Retinal pigment epithelial cell (primary cell): ENCODE data around the gene FBXW10B.
"Not testable (repeated sequence)": the region's sequence is repeated elsewhere in the genome, so short reads cannot be mapped to it uniquely, and the experiment has no call there.

Experiments
- DNase-seq: peaks from one replicate; pipeline ENCODE4 v3.0.0-alpha.2; 2010; ENCODE audit warnings: low read depth
- H3K4me3 ChIP-seq: 2 replicates; pipeline ENCODE4 v1.5.1; 2011; ENCODE audit warnings: mild to moderate bottlenecking, low read length, control low read depth, moderate library complexity
- TF ChIP-seq, protein P1 (sequence below): conservative IDR thresholded peaks from 2 replicates; pipeline ENCODE4 v1.5.1; 2011; ENCODE audit warnings: low read depth, low read length, control low read depth, inconsistent platforms

Gene FBXW10B

DNA sequence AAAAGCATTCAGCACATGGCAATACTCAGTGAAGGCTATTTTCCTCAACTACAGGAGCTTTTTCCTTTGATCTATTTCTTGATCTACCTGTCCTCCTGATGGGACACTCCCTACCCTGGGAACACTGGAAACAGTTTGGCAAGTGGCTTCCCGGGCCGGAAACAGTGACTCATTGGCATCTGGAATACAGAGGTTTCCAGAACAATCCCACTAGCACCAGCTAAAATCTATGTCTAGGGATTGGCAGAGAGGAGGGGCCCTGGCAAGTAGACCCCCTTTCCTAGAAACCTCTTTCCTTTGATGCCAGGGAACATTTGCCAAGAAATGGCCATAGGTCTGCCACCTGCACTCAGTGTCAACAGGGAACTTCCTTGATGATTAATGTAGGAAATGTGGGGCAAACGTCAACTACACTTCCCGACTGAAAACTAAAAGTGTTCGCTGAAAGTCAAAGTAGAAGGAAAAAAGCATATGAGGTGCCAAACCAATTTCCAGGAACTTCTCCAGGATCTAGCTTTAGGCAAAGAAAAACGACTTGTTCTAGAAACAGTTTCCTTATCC, 30.4 kb upstream of the FBXW10B start:
- TF ChIP-seq, protein P1, sequence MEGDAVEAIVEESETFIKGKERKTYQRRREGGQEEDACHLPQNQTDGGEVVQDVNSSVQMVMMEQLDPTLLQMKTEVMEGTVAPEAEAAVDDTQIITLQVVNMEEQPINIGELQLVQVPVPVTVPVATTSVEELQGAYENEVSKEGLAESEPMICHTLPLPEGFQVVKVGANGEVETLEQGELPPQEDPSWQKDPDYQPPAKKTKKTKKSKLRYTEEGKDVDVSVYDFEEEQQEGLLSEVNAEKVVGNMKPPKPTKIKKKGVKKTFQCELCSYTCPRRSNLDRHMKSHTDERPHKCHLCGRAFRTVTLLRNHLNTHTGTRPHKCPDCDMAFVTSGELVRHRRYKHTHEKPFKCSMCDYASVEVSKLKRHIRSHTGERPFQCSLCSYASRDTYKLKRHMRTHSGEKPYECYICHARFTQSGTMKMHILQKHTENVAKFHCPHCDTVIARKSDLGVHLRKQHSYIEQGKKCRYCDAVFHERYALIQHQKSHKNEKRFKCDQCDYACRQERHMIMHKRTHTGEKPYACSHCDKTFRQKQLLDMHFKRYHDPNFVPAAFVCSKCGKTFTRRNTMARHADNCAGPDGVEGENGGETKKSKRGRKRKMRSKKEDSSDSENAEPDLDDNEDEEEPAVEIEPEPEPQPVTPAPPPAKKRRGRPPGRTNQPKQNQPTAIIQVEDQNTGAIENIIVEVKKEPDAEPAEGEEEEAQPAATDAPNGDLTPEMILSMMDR: no peak
- no peak overlapping the region for H3K4me3 ChIP-seq
- DNase-seq: no peak

DNA sequence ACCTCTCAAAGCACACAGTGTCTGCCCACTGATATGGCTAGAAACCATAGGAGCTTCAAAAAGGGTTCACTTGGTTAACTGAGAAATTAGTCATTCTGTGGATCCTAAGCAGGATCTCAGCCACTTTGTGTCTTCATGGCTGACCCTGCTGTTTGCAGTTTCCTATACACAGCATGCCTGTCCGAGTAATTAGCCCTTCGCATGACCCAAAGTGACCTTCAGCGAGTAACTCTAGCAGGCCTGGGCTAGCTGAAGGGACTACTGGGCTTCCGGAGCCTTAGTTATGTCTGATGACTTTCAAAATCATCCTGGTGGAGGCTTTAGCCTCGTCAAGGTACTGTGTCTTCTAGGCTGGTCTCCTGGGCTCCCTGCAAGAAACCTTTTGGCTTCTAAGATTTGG, 28.9 kb upstream of the FBXW10B start:
- no peak for DNase-seq
- H3K4me3 ChIP-seq: no peak overlapping the region

DNA sequence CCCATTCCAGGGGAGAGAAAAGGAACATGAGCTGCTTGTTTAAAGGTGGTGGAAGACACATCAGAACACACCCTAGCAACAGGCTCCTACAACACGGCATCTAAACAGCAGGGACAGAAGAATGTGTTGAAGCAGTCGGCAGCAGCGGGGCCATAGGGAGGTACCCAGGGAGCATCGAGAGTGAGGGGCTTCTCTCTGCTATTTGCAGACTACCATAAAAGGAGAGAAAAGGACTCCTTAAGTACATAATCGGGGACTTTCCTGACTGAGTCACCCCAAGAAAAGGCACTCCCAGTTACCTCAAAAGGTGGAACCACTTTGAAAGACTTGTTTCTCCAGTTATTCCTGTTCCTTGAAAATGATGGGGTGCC, 26.4 kb upstream of the FBXW10B start:
- not testable (repeated sequence) for DNase-seq, H3K4me3 ChIP-seq

More for the DNA sequence above, 28.9 kb upstream of the FBXW10B start:
- TF ChIP-seq, protein P1: no peak

DNA sequence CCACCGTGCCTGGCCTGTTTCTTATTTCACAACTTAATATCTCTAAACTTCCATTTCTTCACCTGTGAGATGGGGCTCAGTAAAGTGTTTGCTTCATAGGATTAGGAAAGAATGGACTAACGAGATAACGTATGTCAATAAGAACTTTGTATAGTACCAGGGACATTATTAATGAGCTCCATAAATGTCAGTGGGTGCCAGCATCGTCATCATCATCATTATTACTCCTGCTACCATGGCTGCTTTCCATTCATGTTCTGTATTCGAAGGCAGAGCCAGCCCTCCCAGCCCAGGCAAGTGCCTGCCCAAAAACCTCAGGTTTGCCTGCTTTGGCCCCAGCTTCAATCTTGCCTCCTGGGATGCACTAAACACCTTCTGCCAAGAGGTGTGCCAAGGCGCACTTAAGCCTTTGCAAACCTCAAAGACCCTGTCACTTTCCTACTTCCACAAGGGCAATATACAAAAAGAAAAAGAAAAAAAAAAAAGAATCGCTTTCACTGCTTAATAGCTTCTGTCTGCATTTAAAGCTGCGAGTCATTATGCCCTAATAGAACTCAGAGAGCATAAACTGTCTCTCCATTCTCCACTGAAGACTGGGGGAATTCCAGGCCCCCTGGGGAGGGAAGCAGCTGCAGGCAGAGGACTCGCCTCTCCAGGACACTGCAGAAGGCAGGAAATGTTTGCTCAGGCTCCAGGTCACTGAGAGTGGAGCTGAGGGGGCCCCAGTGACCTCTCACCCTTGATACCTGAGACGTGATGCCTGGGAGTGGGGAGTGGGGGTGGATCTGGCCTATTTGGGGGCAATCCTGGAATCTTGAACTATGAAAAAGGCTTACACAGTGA, 25.8 kb upstream of the FBXW10B start:
- DNase-seq, H3K4me3 ChIP-seq: not testable (repeated sequence)

DNA sequence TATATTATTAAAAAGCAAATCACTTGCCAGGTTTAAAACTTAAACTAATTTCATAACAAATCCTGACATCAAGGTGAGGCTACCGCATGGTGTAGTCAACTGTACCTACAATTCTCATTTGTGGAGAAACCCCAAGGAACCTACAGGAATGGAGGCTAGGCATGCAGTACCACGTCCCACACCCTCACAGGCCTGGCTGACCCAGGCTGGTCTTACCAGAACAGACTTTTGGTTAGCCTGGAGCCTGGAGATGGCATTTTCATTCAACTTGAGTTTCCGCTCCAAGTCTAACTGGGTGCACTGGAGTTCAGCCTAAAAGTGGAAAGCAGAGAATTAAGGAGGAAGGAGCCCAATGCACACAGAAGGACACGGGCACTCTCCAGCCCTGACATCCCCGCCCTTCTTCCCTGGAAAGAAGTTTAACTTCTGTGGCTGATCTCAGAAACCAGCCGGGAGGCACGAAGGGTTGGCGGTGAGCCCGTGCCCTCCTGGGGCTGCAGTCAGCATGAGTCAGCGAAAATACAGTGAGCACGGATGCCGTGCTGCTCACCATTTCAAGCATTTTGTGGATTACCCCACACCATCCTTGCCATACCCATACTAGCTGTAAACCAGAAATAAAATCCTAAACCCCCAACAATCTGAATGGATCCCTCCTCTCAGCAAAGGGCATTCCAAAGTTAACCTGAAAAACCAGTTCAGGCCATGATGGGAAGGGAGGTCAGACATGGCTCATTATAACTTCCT, 23.2 kb upstream of the FBXW10B start:
- not testable (repeated sequence) for DNase-seq

DNA sequence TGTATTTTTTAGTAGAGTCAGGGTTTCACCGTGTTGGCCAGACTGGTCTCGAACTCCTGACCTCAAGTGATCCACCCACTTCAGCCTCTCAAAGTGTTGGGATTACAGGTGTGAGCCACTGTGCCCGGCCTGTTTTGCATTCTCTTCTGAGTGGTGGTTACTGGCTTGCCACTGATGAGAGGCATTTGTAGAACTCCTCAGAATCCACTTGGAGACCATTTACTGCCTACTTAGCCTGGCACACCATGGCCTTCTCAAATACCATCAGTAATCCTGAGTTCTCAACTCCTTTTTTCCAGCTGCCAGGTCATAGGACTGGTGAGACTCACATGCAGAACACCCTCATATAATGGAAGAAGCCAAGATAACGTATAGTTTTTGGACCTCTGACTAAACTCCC, 22.5 kb upstream of the FBXW10B start:
- H3K4me3 ChIP-seq, DNase-seq: not testable (repeated sequence)

More for the DNA sequence above, 23.2 kb upstream of the FBXW10B start:
- not testable (repeated sequence) for H3K4me3 ChIP-seq

DNA sequence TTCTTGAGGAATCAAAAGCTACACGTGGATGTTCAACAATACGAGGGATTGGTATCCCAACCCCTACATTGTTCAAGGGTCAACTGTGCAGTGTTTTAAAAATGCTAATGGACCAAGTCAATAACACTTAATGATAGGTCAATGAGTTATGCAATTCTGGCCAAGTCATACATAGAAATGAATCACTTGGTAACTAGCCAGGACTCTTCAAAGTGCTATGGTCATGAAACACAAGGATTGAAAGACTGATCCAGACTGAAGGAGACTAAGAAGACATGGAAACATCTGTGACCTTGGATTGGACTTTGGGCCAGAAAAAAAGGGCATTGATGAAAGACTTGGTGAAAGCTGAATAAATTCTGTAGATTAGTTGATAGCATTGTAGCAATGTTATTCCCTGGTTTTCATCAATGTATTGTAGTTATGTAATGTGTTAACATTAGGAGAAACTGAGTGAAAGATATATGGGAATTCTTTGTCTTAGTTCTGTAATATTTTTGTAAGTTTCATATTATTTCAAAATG, 11.5 kb upstream of the FBXW10B start:
- not testable (repeated sequence) for H3K4me3 ChIP-seq, DNase-seq

DNA sequence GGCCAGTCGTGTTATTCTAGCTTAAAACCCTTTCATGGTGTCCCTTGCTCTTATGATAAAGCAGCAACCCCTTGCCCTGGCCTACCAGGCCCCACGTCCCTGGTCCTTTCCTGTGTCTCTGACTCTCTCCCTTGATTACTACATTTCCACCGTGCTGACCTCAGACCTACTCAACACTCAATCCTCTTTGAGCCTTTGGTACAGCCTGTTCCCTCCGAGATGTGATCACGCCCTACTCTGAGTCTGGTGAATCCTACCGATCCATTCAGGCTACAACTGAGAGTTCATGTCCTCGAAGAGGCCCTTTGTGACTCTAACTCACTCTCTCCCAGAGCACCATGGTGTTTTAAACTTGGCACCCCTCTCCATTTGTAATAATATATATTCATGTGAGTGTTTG, 10.5 kb upstream of the FBXW10B start:
- not testable (repeated sequence) for DNase-seq, H3K4me3 ChIP-seq

DNA sequence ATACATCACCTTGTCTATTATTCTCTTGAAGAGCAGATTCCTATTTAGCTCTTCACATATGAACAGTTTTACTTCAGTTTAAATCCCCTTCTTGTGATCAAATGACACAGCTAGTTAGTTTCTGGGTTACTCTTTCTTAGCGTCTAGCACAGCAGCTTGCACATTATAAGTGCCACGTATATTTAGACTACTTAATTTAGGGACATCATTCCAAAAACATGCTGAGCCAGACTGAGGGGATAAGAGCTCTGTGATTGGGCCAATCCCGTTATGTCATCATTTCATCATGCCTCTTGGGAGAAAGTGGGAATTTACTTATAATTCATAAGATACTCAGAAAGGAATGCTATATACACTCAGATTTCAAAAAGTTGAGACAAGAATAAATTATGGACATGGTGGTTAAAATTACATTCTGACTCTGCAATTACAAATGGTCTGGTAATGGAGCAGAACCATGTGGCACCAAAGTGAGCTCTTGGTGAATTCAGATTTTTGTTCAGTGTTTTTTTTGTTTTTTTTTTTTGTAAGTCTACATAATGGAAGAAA, 4.2 kb upstream of the FBXW10B start:
- not testable (repeated sequence) for H3K4me3 ChIP-seq, DNase-seq

DNA sequence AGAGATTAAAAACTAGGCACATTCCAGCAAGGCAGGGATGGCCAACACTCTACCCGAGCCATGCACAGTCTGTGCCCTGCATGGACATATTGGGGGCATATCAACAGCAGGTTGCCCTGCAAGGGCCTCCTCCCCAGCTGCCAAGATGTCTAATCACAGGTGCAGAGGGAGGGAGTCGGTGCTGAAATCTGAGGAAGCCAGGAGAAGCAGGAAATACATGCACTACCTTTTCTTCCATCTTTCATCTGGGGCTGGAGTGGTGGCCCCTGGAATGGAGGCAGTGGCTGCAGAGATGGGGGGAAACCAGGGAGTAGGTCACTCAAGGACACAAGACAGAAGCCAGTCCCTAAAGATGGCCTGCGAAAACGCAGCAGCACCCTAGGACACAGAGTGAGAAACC, 3.8 kb upstream of the FBXW10B start:
- DNase-seq, H3K4me3 ChIP-seq: not testable (repeated sequence)

DNA sequence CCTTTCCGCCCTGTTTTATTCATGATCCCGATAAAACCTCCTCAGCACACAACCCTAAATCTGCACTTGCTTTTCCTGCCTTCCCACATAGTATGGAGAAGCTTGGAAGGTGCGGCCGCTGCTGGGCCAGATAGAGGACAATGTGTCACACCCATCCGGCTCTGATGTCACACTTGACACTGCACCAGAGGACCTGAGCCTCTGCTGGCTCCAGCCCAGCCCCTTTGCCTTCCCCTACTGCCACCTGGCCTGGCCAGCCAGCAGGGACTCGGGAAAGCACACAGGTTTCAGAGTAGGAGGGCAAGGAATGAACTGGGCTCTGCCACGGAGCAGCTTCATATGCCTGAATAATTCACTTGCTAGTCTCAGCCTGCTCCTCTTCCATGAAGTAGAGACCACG, 2.6 kb upstream of the FBXW10B start:
- DNase-seq, H3K4me3 ChIP-seq: not testable (repeated sequence)

DNA sequence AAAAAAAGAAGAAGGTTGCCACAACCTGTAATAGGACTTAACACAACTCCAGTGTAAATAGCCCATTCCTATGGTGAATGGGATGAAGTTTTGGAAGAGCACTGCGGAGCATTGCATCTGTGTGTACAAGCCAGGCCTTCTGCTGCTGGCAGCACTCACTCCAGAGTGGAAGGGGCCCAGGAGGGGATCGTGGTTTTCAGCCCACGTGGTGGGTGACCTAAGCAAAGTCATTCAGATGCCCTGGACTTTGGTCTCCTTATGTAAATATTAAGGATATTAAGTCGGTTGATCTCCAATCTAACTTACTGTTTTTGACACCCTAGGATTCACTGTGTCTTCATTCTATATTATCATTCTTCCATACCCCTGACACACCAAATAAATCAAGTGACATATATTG, 2.7 kb downstream of the FBXW10B start:
- not testable (repeated sequence) for H3K4me3 ChIP-seq, DNase-seq

DNA sequence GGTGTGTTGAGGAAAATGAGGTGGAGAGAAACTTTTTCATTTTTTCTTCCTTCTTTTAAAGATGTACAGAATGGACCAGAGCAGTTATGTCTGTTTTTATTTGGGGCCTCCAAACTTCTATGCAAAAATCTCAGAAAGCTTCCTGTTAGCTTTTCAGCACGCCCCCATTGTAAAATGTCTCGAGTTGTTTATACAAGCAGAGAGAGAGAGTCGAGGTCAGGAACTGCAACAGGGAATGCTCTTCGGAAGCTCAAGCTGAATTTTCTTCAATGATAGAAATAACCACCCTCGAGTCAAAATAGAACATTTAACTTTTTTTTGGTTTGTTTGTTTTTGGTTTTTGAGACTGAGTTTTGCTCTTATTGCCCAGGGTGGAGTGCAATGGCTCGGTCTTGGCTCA, 3.7 kb downstream of the FBXW10B start:
- not testable (repeated sequence) for DNase-seq, H3K4me3 ChIP-seq

DNA sequence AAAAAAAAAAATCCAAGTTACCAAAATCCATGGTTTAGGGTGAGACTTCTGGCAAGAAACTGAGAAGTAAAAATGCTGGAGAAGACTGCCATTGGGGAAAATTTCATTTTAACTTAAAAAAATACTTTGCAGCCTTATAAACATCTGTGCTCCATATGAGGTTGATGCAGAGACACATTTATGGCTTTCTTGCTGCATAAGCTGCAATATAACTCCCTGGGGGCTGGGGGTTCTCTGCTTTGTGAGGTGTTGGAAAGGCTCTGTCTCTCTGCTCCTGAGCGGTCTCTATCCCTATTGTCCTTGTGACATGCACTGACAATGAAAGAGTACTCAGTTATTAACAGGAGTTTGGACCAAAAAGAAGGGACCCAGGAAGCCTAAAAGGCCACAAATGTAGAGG, 6.4 kb downstream of the FBXW10B start:
- not testable (repeated sequence) for H3K4me3 ChIP-seq, DNase-seq

DNA sequence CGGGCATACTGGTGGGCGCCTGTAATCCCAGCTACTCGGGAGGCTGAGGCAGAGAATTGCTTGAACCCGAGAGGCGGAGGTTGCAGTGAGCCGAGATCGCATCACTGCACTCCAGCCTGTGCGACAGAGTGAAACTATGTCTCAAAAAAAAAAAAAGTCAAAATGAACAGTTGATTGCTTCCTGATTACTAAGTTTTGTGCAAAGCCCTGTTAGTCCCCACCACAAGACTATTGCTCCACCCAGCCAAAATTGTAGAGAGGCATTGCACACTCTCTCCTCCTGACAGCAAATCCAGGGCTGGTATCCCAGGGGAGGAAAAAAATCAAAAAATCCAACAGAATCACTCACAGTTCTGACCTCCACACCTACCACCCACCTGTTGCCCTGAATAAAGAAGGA, 26.5 kb downstream of the FBXW10B start:
- not testable (repeated sequence) for H3K4me3 ChIP-seq, DNase-seq

DNA sequence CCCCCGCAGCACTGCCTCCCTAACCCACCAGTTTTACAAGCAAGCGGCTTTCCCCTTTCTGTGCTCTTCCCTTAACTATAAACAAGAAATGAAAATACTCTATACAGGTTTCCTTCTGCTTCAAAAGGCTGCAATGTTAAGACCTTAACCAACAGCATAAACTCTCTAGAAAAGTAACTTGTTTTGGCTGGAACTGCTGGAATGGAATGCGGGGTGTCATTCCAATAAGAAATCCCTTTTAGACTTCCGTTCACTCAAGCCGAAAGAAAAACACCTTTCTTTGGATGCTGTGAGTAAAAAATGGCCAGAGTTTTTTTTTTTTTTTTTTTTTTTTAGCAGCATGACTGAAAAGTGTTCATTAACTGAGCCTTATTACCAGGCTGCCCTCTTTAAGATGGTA, 27.5 kb downstream of the FBXW10B start:
- not testable (repeated sequence) for H3K4me3 ChIP-seq
- DNase-seq: peak; percentile 39

DNA sequence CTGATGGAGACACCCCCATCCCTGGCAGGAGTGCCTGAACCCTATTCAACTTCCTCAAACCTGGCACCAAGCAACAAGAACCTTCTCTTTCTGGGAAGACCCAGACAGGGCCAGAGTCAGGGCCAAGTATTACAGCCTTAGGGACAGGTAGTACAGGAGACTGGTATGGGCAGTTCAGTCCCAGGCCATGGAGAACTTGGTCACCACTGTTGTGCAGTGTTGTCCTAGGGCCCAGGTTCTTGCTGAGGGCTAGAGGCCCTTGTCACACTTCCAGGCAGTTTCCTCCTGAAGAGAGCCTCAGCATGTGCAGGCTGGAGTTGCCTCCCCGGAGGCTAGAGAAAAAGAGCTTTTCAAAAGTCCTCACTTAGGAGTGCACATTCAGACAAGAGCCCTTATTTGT, 28.7 kb downstream of the FBXW10B start:
- not testable (repeated sequence) for DNase-seq, H3K4me3 ChIP-seq
